Measurements from ENCODE around the gene TAF11L13. TPM values are rescaled to one million over a fixed set of nuclear protein-coding genes. Genes with fewer than 3 reads are reported as not detected.

TAF11L13 gene

Small RNA genes lying within 50 kb of the gene (small RNA-seq; reads per million reads assigned to genes)
- gene AC233724.1 (ENCODE audit: low read depth) (not detected), gene AC233724.12 (ENCODE audit: low read depth) (not detected), gene AC233724.2 (ENCODE audit: low read depth) (not detected), gene AC233724.3 (ENCODE audit: low read depth) (not detected), gene AC233724.4 (ENCODE audit: low read depth) (not detected), gene AC233724.6 (ENCODE audit: low read depth) (not detected), gene AC233724.7 (ENCODE audit: low read depth) (not detected)
